OCI-LY1 (cell line): ENCODE measurements around the gene PUM1.

ENCODE experiments used
- H2AFZ ChIP-seq: fragments of 200-600 bp; sonication (generic), shearing (Covaris generic); 2 replicates; pipeline ENCODE4 v1.6.0; 2014; ENCODE audit warnings: antibody characterized with exemption, mild to moderate bottlenecking, low read length
- H3F3A ChIP-seq: fragments of 200-600 bp; sonication (generic), shearing (Covaris generic); 2 replicates; pipeline ENCODE4 v1.6.0; 2014; ENCODE audit warnings: mild to moderate bottlenecking, antibody characterized with exemption, low read length, moderate library complexity; ENCODE audit not compliant: insufficient read depth
- H3K27ac ChIP-seq: fragments of 200-600 bp; sonication (generic); 2 replicates; pipeline ENCODE4 v1.5.1; 2014; ENCODE audit warnings: low read length, mixed run types, mild to moderate bottlenecking, low read depth; ENCODE audit not compliant: poor library complexity, severe bottlenecking
- H3K27me3 ChIP-seq: fragments of 200-600 bp; sonication (generic); 2 replicates; pipeline ENCODE4 v1.6.0; 2014; ENCODE audit warnings: antibody characterized with exemption, mild to moderate bottlenecking, low read length, moderate library complexity; ENCODE audit not compliant: insufficient read depth
- H3K36me3 ChIP-seq: fragments of 200-600 bp; sonication (generic); 2 replicates; pipeline ENCODE4 v1.6.1; 2014; ENCODE audit warnings: mild to moderate bottlenecking, antibody characterized with exemption, low read length, moderate library complexity, mixed read lengths; ENCODE audit not compliant: insufficient read depth
- H3K4me1 ChIP-seq: fragments of 200-600 bp; sonication (generic); 2 replicates; pipeline ENCODE4 v1.5.1; 2014; ENCODE audit warnings: mild to moderate bottlenecking, low read length, moderate library complexity; ENCODE audit not compliant: insufficient read depth, severe bottlenecking
- H3K4me2 ChIP-seq: fragments of 200-600 bp; sonication (generic), shearing (Covaris generic); 2 replicates; pipeline ENCODE4 v1.6.1; 2014; ENCODE audit warnings: low read length
- H3K4me3 ChIP-seq: fragments of 200-600 bp; sonication (generic); 2 replicates; pipeline ENCODE4 v1.5.1; 2014; ENCODE audit warnings: low read length, low read depth, mild to moderate bottlenecking, mixed read lengths; ENCODE audit not compliant: poor library complexity, severe bottlenecking
- H3K79me2 ChIP-seq: fragments of 200-600 bp; shearing (Covaris generic); 2 replicates; pipeline ENCODE4 v1.6.1; 2016; ENCODE audit warnings: mixed run types, low read length, mixed read lengths; ENCODE audit not compliant: insufficient read depth
- H3K9ac ChIP-seq: fragments of 200-600 bp; sonication (generic), shearing (Covaris generic); 2 replicates; pipeline ENCODE4 v1.6.1; 2014; ENCODE audit warnings: mild to moderate bottlenecking, low read length, mixed read lengths
- H3K9me2 ChIP-seq: fragments of 200-600 bp; sonication (generic), shearing (Covaris generic); 2 replicates; pipeline ENCODE4 v1.6.1; 2014; ENCODE audit warnings: low read depth, mild to moderate bottlenecking, low read length, mixed read lengths
- H3K9me3 ChIP-seq: fragments of 200-600 bp; shearing (Covaris generic); 2 replicates; pipeline ENCODE4 v1.6.1; 2014; ENCODE audit warnings: low read length, mixed read lengths
- H4K20me1 ChIP-seq: fragments of 200-600 bp; sonication (generic), shearing (Covaris generic); 2 replicates; pipeline ENCODE4 v1.6.0; 2016; ENCODE audit warnings: mild to moderate bottlenecking, low read length; ENCODE audit not compliant: insufficient read depth
- CTCF ChIP-seq: fragments of 200-600 bp; sonication (generic), shearing (Covaris generic); IDR thresholded peaks from 2 replicates; pipeline ENCODE4 v1.5.1; 2017; ENCODE audit warnings: mild to moderate bottlenecking, antibody characterized with exemption, low read length, moderate library complexity, mixed read lengths
- EZH2 ChIP-seq: fragments of 200-600 bp; sonication (generic), shearing (Covaris generic); IDR thresholded peaks from 2 replicates; pipeline ENCODE4 v1.8.0; 2017; ENCODE audit warnings: borderline replicate concordance, mixed run types, mild to moderate bottlenecking, antibody characterized with exemption, low read length, moderate library complexity, mixed read lengths

The PUM1 gene

DNA sequence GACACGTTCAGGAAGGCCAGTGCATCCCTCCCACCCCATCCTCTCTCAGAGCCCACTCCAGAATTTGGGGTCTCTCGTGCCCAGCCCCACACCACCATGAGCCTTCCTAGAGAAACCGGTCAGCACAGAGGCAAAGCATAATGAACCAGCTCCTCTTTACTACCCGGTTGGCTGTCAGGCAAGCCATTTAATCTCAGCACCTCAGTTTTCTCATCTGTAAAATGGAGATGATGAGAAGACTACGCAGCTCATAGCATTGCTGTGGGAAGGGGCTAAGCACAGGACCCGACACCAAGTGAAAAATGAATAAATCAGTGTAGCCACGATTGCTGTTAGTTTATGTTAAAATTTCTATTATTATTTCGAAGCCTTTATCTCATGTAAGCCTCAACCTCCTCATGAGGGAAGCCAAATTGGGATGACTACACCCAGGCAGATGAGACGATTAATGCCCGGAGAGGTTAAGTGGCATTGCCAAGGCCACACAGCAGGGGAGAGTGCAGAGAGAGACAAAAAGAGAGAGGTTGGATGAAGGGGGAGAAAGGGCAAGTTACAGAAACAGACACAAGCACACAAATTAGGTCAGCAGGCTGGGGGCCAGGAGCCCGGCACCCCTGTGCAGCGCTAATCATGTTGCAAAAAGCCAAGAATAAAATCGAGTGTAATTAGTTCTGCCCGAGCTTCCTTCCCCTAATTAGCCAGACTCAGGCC, 182.7 kb downstream of the PUM1 start:
- Histone ChIP-seq H3K79me2 (no peaks in the 10 kb centered on the region), H3K27me3 (peaks cover 8% of the 10 kb centered on the region; the same call in 1 of the 2 replicates), H3K9ac (no peak overlapping the region)

More for the DNA sequence above, 182.7 kb downstream of the PUM1 start:
- Histone ChIP-seq H3K36me3 (no peaks in the 10 kb centered on the region), H3K4me2 (no peak overlapping the region), H3K4me3 (no peak overlapping the region), H3K27ac (no peak overlapping the region), H3K9me2 (no peaks in the 10 kb centered on the region), H4K20me1 (no peaks in the 10 kb centered on the region), H3K4me1 (no peaks in the 10 kb centered on the region), H2AFZ (no peak overlapping the region), H3K9me3 (no peaks in the 10 kb centered on the region), H3F3A (no peaks in the 10 kb centered on the region)
- no peak for TF ChIP-seq EZH2
- TF ChIP-seq CTCF = no peak
